Fibroblast of mammary gland (primary cell): ENCODE results near the gene XPR1.
A peak's percentile ranks its signal among the peaks of the same experiment; 100 is the strongest.
"Not testable (repeated sequence)": the region's sequence is repeated elsewhere in the genome, so short reads cannot be mapped to it uniquely, and the experiment has no call there.

ENCODE experiments used
- DNase-seq: peaks from one replicate; pipeline ENCODE4 v3.0.0-alpha.2; 2010; ENCODE audit warnings: low read depth
- H3K4me3 ChIP-seq: 2 replicates; pipeline ENCODE4 v1.5.1; 2011; ENCODE audit warnings: low read depth, mild to moderate bottlenecking, low read length, moderate library complexity; ENCODE audit not compliant: control insufficient read depth
- TF ChIP-seq, protein P1 (sequence below): conservative IDR thresholded peaks from 2 replicates; pipeline ENCODE4 v1.5.1; 2011; ENCODE audit warnings: low read depth, low read length, inconsistent platforms; ENCODE audit not compliant: control insufficient read depth, insufficient read depth

Gene XPR1

DNA sequence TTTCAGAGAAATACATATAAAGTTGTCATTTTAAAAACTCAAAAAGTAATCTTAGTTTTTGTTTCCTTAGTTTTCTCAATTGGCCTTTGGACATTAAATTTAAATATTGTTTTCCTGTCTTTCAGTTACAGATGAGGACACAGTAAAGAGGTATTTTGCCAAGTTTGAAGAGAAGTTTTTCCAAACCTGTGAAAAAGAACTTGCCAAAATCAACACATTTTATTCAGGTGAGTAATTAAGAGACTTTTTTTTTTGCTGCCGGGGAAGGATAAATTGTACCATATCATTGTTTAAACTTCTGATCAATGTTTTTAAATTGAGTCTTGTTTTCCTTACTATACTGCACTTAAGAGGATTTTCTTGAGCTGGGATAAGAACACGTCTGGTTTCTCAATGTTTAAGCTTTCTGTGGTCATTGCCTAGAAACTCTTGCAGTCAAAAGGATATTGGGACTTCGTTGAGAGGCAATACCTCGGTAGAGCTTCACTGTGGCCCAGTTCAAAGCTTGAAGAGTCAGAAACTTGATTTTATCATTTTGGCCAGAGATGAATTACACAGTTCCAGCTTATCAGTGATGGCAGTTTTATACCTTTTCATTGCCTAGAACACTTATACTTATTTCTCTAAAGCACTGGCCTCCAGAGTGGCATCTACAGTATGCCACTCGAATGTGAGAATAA is 155.9 kb downstream of the XPR1 start:
- no peak for DNase-seq
- TF ChIP-seq, protein P1, sequence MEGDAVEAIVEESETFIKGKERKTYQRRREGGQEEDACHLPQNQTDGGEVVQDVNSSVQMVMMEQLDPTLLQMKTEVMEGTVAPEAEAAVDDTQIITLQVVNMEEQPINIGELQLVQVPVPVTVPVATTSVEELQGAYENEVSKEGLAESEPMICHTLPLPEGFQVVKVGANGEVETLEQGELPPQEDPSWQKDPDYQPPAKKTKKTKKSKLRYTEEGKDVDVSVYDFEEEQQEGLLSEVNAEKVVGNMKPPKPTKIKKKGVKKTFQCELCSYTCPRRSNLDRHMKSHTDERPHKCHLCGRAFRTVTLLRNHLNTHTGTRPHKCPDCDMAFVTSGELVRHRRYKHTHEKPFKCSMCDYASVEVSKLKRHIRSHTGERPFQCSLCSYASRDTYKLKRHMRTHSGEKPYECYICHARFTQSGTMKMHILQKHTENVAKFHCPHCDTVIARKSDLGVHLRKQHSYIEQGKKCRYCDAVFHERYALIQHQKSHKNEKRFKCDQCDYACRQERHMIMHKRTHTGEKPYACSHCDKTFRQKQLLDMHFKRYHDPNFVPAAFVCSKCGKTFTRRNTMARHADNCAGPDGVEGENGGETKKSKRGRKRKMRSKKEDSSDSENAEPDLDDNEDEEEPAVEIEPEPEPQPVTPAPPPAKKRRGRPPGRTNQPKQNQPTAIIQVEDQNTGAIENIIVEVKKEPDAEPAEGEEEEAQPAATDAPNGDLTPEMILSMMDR, result no peak
- H3K4me3 ChIP-seq, result no peak overlapping the region

GRCh38 chr1:180789460-180789859 is 157.6 kb downstream of the XPR1 start:
- TF ChIP-seq, protein P1, result no peak

GRCh38 chr1:180791152-180791551 is 159.3 kb downstream of the XPR1 start:
- not testable (repeated sequence) for DNase-seq, H3K4me3 ChIP-seq

More at GRCh38 chr1:180789460-180789859, 157.6 kb downstream of the XPR1 start:
- no peak overlapping the region for H3K4me3 ChIP-seq
- no peak for DNase-seq

GRCh38 chr1:180791806-180792205 is 160.0 kb downstream of the XPR1 start:
- H3K4me3 ChIP-seq, result no peak overlapping the region
- DNase-seq, result peak; percentile 38
- TF ChIP-seq, protein P1, result no peak

DNA sequence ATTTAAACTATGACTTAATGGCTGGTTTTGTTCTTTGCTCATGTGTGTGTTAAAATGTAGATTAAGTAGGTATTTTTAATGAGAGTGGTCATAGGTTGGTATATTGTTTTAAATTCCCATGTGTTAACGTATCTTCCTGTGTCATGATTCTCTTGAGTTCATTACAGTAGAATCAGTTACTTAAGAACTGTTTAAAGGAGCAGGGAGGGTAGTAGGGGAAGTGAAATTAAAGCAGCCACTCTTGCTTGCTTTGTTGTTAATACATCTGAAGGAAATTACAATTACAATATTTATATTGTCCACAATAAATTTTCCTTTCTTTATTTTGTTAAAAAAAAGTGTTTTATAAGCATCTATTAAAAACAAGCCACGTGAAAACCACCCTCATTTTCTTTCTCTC is 161.6 kb downstream of the XPR1 start:
- no peak for DNase-seq
- H3K4me3 ChIP-seq, result no peak overlapping the region
- TF ChIP-seq, protein P1, result no peak

- no peak for DNase-seq
- TF ChIP-seq, protein P1, result no peak
- no peak overlapping the region for H3K4me3 ChIP-seq
Measured at GRCh38 chr1:180796897-180797640, 165.2 kb downstream of the XPR1 start.

DNA sequence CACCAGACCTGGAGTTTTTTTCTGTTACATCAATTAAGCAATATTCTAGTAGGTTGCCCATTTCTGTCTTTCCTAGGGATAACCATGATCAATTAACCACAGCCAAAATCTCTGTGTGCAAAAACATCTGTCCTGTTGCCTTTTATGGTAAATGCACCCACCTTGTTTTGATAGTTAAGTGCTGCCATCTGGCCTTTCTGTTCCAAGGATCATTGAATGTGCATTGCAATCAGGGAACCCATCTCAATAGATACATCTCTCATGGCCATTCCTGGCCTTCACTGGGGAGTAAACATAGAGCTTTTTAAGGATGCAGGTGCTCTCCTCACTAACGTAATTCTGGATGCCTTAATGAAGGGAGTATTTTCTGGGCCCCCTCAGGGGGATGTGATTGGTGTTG is 169.1 kb downstream of the XPR1 start:
- TF ChIP-seq, protein P1, result no peak
- DNase-seq, result no peak
- no peak overlapping the region for H3K4me3 ChIP-seq
